Measurements from ENCODE around the gene CKAP4. TPM values are rescaled to one million over a fixed set of nuclear protein-coding genes. Genes with fewer than 3 reads are reported as not detected.

Gene CKAP4
- total RNA-seq, 4 donors from 2014 or later: 30.6 to 41.4 (median 36.2) TPM

DNA sequence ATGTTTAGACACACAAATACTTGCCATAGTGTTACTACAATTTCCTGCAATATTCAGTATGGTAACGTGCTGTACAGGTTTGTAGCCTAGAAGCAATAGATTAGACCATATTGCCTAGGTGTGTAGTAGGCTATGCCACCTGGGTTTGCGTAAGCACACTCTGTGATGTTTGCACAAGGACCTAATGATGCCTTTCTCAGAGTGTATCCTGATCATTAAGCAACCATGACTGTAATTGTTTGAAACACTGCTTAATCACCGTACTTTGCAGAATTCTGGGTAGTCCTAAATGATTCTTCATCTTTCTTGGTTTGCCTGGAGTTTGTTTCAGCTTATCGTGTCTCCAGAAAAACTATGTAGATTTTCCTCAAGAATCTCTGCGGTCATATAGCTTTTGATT is 43.5 kb upstream of the CKAP4 start:
- Histone ChIP-seq H3K27ac (peak overlapping the region in 3 of 4 donors; percentile 5 to 58 (median 58)), H3K4me1 (peaks cover 0 to 22% (median 11%) of the 10 kb centered on the region in 4 donors), H3K9me3 (no peaks in the 10 kb centered on the region), H3K4me3 (no peak overlapping the region), H3K36me3 (no peaks in the 10 kb centered on the region), H3K27me3 (no peaks in the 10 kb centered on the region)
- DNase-seq: peak; percentile 28
- 54 to 63% methylated on average over 3 to 5 of the region's 5 CpGs for WGBS, 2 donors (ENCODE audit: low coverage in 1 of 2)
- TF ChIP-seq POLR2AphosphoS5 (IDR thresholded peaks at IDR 0.05): no peak
- TF ChIP-seq, protein P1, sequence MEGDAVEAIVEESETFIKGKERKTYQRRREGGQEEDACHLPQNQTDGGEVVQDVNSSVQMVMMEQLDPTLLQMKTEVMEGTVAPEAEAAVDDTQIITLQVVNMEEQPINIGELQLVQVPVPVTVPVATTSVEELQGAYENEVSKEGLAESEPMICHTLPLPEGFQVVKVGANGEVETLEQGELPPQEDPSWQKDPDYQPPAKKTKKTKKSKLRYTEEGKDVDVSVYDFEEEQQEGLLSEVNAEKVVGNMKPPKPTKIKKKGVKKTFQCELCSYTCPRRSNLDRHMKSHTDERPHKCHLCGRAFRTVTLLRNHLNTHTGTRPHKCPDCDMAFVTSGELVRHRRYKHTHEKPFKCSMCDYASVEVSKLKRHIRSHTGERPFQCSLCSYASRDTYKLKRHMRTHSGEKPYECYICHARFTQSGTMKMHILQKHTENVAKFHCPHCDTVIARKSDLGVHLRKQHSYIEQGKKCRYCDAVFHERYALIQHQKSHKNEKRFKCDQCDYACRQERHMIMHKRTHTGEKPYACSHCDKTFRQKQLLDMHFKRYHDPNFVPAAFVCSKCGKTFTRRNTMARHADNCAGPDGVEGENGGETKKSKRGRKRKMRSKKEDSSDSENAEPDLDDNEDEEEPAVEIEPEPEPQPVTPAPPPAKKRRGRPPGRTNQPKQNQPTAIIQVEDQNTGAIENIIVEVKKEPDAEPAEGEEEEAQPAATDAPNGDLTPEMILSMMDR (IDR thresholded peaks at IDR 0.05): no peak
- no peak for TF ChIP-seq EP300 (IDR thresholded peaks at IDR 0.05; ENCODE audit: low read depth)
- no peak for TF ChIP-seq POLR2A (IDR thresholded peaks at IDR 0.05)
- intact Hi-C loops (cut with DNase I; ENCODE audit: low total_unique reads) (no loop called here), in situ Hi-C loops (cut with MboI; ENCODE audit: low pct_ligation_motif_present in 1 of 4, low pct_unique_long_range_greater_than_20kb in 1 of 4, low sequenced_read_pairs in 3 of 4) (loop anchor here in 1 of 4 donors (10.0 kb wide), 1 partner anchor 47 kb away; the partner anchor contains the start of gene CKAP4)

DNA sequence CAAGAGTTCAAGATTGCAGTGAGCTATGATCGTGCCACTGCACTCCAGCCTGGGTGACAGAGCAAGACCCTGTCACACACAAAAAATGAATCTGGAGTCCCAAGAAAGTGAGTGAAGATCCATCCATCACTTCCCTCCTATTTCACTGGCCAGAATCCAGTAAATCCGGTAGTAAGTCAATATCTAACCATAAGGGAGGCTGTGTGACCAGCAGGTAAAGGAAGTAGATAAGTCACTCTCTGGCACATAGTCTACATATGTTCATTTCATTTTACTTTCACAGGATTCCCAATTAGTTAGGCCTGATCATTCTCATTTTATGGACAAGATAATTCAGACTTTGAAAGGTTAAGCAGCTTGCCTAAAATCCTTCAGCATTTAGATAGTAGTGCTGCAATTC is 42.8 kb upstream of the CKAP4 start:
- Histone ChIP-seq H3K36me3 (no peaks in the 10 kb centered on the region), H3K9me3 (no peaks in the 10 kb centered on the region), H3K4me3 (no peak overlapping the region), H3K27ac (peak overlapping the region in 2 of 4 donors; percentile 58), H3K27me3 (no peaks in the 10 kb centered on the region), H3K4me1 (peaks cover 0 to 22% (median 11%) of the 10 kb centered on the region in 4 donors)
- intact Hi-C loops (cut with DNase I; ENCODE audit: low total_unique reads): no loop called here
- WGBS, 2 donors (ENCODE audit: low coverage in 1 of 2): 68% methylated on average over 2 of the region's 2 CpGs; no CpG with 5 or more reads in 1 of the 2 donors
- TF ChIP-seq POLR2AphosphoS5 (IDR thresholded peaks at IDR 0.05) (no peak), POLR2A (IDR thresholded peaks at IDR 0.05) (no peak), EP300 (IDR thresholded peaks at IDR 0.05; ENCODE audit: low read depth) (no peak)
- TF ChIP-seq, protein P1 (IDR thresholded peaks at IDR 0.05): no peak
- DNase-seq: no peak
- in situ Hi-C loops (cut with MboI; ENCODE audit: low pct_ligation_motif_present in 1 of 4, low pct_unique_long_range_greater_than_20kb in 1 of 4, low sequenced_read_pairs in 3 of 4): loop anchor here in 1 of 4 donors (10.0 kb wide), 1 partner anchor 46 kb away; the partner anchor contains the start of gene CKAP4

DNA sequence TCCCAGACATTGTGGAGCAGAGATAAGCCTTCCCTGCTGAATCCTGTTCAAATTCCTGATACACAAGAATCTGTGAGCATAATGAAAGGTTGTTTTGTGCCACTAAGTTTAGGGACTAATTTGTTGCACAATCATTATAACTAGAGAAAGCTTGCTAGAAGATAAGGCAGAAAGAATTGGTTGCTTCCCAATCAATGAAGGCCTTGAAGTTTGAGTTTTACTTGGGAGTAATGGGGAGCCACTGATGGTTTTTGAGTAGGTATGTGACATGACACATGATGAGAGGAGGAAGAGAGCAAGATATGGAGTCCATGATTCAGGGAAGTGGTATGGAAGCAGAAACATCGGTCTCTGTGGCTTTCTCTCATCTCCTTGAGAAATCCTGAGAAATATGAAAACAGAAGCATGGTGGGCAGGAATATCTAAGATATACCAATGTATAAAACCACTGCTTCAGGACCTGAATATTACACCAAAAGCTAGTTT is 41.4 kb upstream of the CKAP4 start:
- in situ Hi-C loops (cut with MboI; ENCODE audit: low pct_ligation_motif_present in 1 of 4, low pct_unique_long_range_greater_than_20kb in 1 of 4, low sequenced_read_pairs in 3 of 4): no loop called here

DNA sequence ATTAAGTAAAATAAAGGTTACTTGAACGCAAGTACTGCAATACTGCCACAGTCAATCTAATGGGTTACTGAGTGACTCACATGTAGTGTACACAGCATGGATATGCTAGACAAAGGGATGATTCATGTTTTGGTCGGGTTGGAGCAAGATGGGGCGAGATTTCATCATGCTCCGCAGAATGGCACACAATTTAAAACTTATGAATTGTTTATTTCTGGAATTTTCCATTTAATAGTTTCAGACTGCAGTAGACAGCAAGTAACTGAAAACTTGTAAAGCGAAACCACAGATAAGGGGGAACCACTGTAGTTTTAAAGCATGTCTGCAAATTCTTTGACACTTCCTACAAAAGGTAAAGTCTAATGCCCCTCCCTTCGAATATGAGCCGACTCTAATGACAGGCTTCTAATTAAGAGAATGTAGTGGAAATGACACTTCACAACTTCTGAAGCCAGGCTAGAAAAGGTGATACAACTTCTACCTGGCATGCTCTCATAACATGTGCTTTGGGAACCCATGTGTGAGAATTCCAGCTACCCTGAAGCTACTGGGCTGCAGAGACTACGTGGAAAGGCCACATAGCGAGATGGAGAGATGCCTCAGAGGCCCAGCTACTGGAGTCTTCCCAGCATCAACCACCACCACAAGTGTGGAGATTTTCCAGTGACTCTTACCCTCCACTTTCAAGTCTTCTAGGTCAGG is 40.8 kb upstream of the CKAP4 start:
- DNase-seq: no peak
- TF ChIP-seq EP300 (IDR thresholded peaks at IDR 0.05; ENCODE audit: low read depth) (no peak), POLR2AphosphoS5 (IDR thresholded peaks at IDR 0.05) (peak in 1 of 3 donors; percentile 20)
- 47 to 62% methylated on average over 7 to 9 of the region's 9 CpGs for WGBS, 2 donors (ENCODE audit: low coverage in 1 of 2)
- peak overlapping the region in 1 of 4 donors; percentile 4 for H3K27ac ChIP-seq
- H3K4me1 ChIP-seq: peaks cover 0 to 22% (median 11%) of the 10 kb centered on the region in 4 donors
- H3K9me3 ChIP-seq: no peaks in the 10 kb centered on the region
- in situ Hi-C loops (cut with MboI; ENCODE audit: low pct_ligation_motif_present in 1 of 4, low pct_unique_long_range_greater_than_20kb in 1 of 4, low sequenced_read_pairs in 3 of 4): no loop called here
- intact Hi-C loops (cut with DNase I; ENCODE audit: low total_unique reads): no loop called here
- H3K4me3 ChIP-seq: no peak overlapping the region
- H3K36me3 ChIP-seq: no peaks in the 10 kb centered on the region
- H3K27me3 ChIP-seq: no peaks in the 10 kb centered on the region

More for the DNA sequence above, 41.4 kb upstream of the CKAP4 start:
- 100% methylated on average over 1 of the region's 1 CpG for WGBS, 2 donors (ENCODE audit: low coverage in 1 of 2)
- intact Hi-C loops (cut with DNase I; ENCODE audit: low total_unique reads): no loop called here
- no peaks in the 10 kb centered on the region for H3K36me3 ChIP-seq
- no peak for TF ChIP-seq EP300 (IDR thresholded peaks at IDR 0.05; ENCODE audit: low read depth)
- no peak for TF ChIP-seq POLR2A (IDR thresholded peaks at IDR 0.05)
- TF ChIP-seq, protein P1 (IDR thresholded peaks at IDR 0.05): no peak
- no peak for TF ChIP-seq POLR2AphosphoS5 (IDR thresholded peaks at IDR 0.05)
- no peak overlapping the region for H3K4me3 ChIP-seq
- no peaks in the 10 kb centered on the region for H3K9me3 ChIP-seq
- H3K4me1 ChIP-seq: peaks cover 0 to 22% (median 11%) of the 10 kb centered on the region in 4 donors
- peak overlapping the region in 1 of 4 donors; percentile 4 for H3K27ac ChIP-seq
- H3K27me3 ChIP-seq: no peaks in the 10 kb centered on the region
- no peak for DNase-seq

All from transverse colon (tissue), 4 donors.